CD14-positive monocyte (primary cell): ENCODE measurements around the gene CDC42BPB. TPM values are rescaled to one million over a fixed set of nuclear protein-coding genes. Genes with fewer than 3 reads are reported as not detected.

ENCODE experiments used
- DNase-seq, 3 donors: peaks; one replicate each; pipeline ENCODE4 v3.0.0-alpha.2; 2011 to 2022
- H2AFZ ChIP-seq: 2 replicates; pipeline ENCODE4 v1.6.0; 2012; ENCODE audit warnings: mild to moderate bottlenecking, low read depth, low read length, inconsistent platforms; ENCODE audit not compliant: insufficient read depth, poor library complexity, severe bottlenecking
- H3K27ac ChIP-seq, 2 donors: 1 replicate in 1 of 2; 2 replicates in 1 of 2; pipeline ENCODE4 v1.5.1; 2012 to 2013; ENCODE audit warnings: low read length in 2 of 2, control low read depth in 1 of 2, inconsistent platforms in 1 of 2, low read depth in 1 of 2, mild to moderate bottlenecking in 1 of 2
- H3K27me3 ChIP-seq, 2 donors: one replicate each; pipeline versions ENCODE4 v1.6.0 to v1.6.1; 2011 to 2013; ENCODE audit warnings: low read length in 2 of 2; ENCODE audit not compliant: control insufficient read depth in 2 of 2, insufficient read depth in 2 of 2
- H3K36me3 ChIP-seq, 2 donors: replicated peaks in 1 of 2; 1 replicate in 1 of 2; 2 replicates in 1 of 2; pipeline versions ENCODE4 v1.5.1 to v1.6.1; 2012 to 2013; ENCODE audit warnings: low read length in 2 of 2, control low read depth in 1 of 2, inconsistent platforms in 1 of 2, mild to moderate bottlenecking in 1 of 2; ENCODE audit not compliant: insufficient read depth in 2 of 2, control insufficient read depth in 1 of 2
- H3K4me1 ChIP-seq, 2 donors: 1 replicate in 1 of 2; 2 replicates in 1 of 2; pipeline versions ENCODE4 v1.5.1 to v1.6.1; 2012 to 2013; ENCODE audit warnings: low read length in 2 of 2, control low read depth in 1 of 2, inconsistent platforms in 1 of 2, mild to moderate bottlenecking in 1 of 2, moderate library complexity in 1 of 2; ENCODE audit not compliant: insufficient read depth in 2 of 2, control insufficient read depth in 1 of 2
- H3K4me2 ChIP-seq: replicated peaks from 2 replicates; pipeline ENCODE3; 2012; ENCODE audit warnings: low read length, moderate library complexity, mild to moderate bottlenecking; ENCODE audit not compliant: poor library complexity, severe bottlenecking; ENCODE audit errors: extremely low read depth
- H3K4me3 ChIP-seq, 3 experiments: fragments of 200-600 bp in 1 of 3; sonication (generic) in 1 of 3; replicated peaks in 1 of 3; 1 replicate in 2 of 3; 2 replicates in 1 of 3; pipeline ENCODE4 v1.5.1; 2011 to 2013; ENCODE audit warnings: low read length in 3 of 3, mild to moderate bottlenecking in 3 of 3, control low read depth in 2 of 3, low read depth in 2 of 3, inconsistent platforms in 1 of 3, moderate library complexity in 1 of 3
- H3K79me2 ChIP-seq: 2 replicates; pipeline ENCODE4 v1.6.0; 2012; ENCODE audit warnings: mild to moderate bottlenecking, control low read depth, inconsistent platforms, low read length, moderate library complexity; ENCODE audit not compliant: insufficient read depth
- H3K9ac ChIP-seq: 2 replicates; pipeline ENCODE4 v1.6.0; 2017; ENCODE audit warnings: low read length, mild to moderate bottlenecking; ENCODE audit not compliant: insufficient read depth, poor library complexity, severe bottlenecking
- H3K9me3 ChIP-seq, 2 donors: replicated peaks in 1 of 2; 1 replicate in 1 of 2; 2 replicates in 1 of 2; pipeline versions ENCODE4 v1.5.1 to v1.6.1; 2012 to 2013; ENCODE audit warnings: low read length in 2 of 2, control low read depth in 1 of 2; ENCODE audit not compliant: control insufficient read depth in 1 of 2, insufficient read depth in 1 of 2
- H4K20me1 ChIP-seq: 2 replicates; pipeline ENCODE4 v1.6.0; 2012; ENCODE audit warnings: mild to moderate bottlenecking, low read length, control low read depth, moderate library complexity; ENCODE audit not compliant: insufficient read depth
- H3K27ac Mint-ChIP-seq, 7 donors: one replicate each; pipeline ENCODE4 v1.8.0; 2020; ENCODE audit warnings: mild to moderate bottlenecking in 7 of 7, mixed read lengths in 7 of 7, moderate library complexity in 6 of 7, inconsistent platforms in 2 of 7
- H3K27me3 Mint-ChIP-seq, 3 donors: one replicate each; pipeline ENCODE4 v1.8.0; 2021 to 2022; ENCODE audit warnings: low read depth in 3 of 3, mild to moderate bottlenecking in 3 of 3, mixed read lengths in 3 of 3, moderate library complexity in 3 of 3, inconsistent platforms in 1 of 3
- H3K36me3 Mint-ChIP-seq, 2 donors: one replicate each; pipeline ENCODE4 v1.8.0; 2020; ENCODE audit warnings: mixed read lengths in 2 of 2, inconsistent platforms in 1 of 2, mild to moderate bottlenecking in 1 of 2
- H3K4me1 Mint-ChIP-seq: one replicate; pipeline ENCODE4 v1.8.0; 2020; ENCODE audit warnings: mild to moderate bottlenecking, mixed read lengths
- H3K4me3 Mint-ChIP-seq, 2 donors: one replicate each; pipeline ENCODE4 v1.8.0; 2020; ENCODE audit warnings: mild to moderate bottlenecking in 2 of 2, mixed read lengths in 2 of 2, moderate library complexity in 1 of 2
- H3K9me3 Mint-ChIP-seq, 7 donors: one replicate each; pipeline ENCODE4 v1.8.0; 2020 to 2022; ENCODE audit warnings: mixed read lengths in 7 of 7, mild to moderate bottlenecking in 6 of 7, moderate library complexity in 6 of 7, inconsistent platforms in 2 of 7
- WGBS: methylation state at CpG from one replicate; pipeline ENCODE4 v1.1.5; 2013; ENCODE audit warnings: missing lambda C conversion rate; ENCODE audit not compliant: insufficient coverage; 5-methylcytosine and 5-hydroxymethylcytosine counted together
- intact Hi-C, 2 donors: fragments of 100-400 bp; cut with micrococcal nuclease; formaldehyde crosslinking; loops; one replicate each; pipeline versions ENCODE4 v1.15.0 to v1.15.1; 2023
- polyA plus RNA-seq, 3 donors: library from polyadenylated mRNA; depleted of rRNA in 1 of 3; unstranded in 2 of 3; stranded (reverse) in 1 of 3; fragments of 300-500 nt in 2 of 3; fragments of >200 nt in 1 of 3; fragmentation: Illumina TruSeq in 2 of 3; gene quantifications; 1 replicate in 2 of 3; 2 replicates in 1 of 3; pipeline ENCODE4 v1.2.3, GENCODE V29; 2012 to 2021
- TF ChIP-seq, protein P1 (sequence below): fragments of 200-600 bp; IDR thresholded peaks from one replicate; pipeline ENCODE4 v1.8.0; 2022; ENCODE audit warnings: antibody characterized with exemption, mild to moderate bottlenecking

The CDC42BPB gene
- polyA plus RNA-seq, 3 donors = 0.25 to 19.0 (median 0.60) TPM

DNA sequence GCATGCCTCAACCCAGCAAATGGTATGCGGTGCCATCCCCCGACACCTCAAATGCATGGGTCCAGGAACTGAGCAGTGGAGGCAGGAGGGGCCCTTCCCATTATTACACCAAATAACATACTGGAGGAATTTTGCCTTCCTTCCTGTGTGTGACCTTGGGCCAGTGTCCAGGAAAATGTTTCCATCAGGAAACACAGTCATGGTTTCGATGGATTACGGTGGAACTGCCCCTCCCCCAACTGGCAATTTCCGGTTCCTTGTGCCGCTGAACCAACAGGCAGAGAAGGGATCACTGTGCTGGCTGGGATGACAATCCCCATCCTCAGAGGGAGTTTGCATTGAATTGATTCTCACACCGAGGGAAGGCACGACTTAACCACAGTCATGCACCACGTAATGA is 9.1 kb upstream of the CDC42BPB start:
- Mint-ChIP-seq H3K4me1 (peaks cover 5% of the 10 kb centered on the region), H3K4me3 (no peak overlapping the region), H3K9me3 (peaks cover 0 to 2% (median 0%) of the 10 kb centered on the region in 7 donors), H3K36me3 (no peaks in the 10 kb centered on the region), H3K27ac (no peak overlapping the region), H3K27me3 (peaks cover 17 to 32% (median 25%) of the 10 kb centered on the region in 3 donors)
- Histone ChIP-seq H3K9ac (no peak overlapping the region), H2AFZ (no peak overlapping the region), H3K9me3 (no peaks in the 10 kb centered on the region), H3K36me3 (no peaks in the 10 kb centered on the region), H3K79me2 (no peaks in the 10 kb centered on the region), H3K27ac (no peak overlapping the region), H3K4me1 (no peaks in the 10 kb centered on the region), H3K4me2 (no peak overlapping the region), H3K4me3 (no peak overlapping the region), H3K27me3 (peaks cover 0 to 7% of the 10 kb centered on the region in 2 donors), H4K20me1 (no peaks in the 10 kb centered on the region)
- DNase-seq = no peak
- TF ChIP-seq, protein P1, sequence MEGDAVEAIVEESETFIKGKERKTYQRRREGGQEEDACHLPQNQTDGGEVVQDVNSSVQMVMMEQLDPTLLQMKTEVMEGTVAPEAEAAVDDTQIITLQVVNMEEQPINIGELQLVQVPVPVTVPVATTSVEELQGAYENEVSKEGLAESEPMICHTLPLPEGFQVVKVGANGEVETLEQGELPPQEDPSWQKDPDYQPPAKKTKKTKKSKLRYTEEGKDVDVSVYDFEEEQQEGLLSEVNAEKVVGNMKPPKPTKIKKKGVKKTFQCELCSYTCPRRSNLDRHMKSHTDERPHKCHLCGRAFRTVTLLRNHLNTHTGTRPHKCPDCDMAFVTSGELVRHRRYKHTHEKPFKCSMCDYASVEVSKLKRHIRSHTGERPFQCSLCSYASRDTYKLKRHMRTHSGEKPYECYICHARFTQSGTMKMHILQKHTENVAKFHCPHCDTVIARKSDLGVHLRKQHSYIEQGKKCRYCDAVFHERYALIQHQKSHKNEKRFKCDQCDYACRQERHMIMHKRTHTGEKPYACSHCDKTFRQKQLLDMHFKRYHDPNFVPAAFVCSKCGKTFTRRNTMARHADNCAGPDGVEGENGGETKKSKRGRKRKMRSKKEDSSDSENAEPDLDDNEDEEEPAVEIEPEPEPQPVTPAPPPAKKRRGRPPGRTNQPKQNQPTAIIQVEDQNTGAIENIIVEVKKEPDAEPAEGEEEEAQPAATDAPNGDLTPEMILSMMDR = no peak
- intact Hi-C loops = no loop called here
- WGBS = 64% methylated on average over 7 of the region's 9 CpGs

DNA sequence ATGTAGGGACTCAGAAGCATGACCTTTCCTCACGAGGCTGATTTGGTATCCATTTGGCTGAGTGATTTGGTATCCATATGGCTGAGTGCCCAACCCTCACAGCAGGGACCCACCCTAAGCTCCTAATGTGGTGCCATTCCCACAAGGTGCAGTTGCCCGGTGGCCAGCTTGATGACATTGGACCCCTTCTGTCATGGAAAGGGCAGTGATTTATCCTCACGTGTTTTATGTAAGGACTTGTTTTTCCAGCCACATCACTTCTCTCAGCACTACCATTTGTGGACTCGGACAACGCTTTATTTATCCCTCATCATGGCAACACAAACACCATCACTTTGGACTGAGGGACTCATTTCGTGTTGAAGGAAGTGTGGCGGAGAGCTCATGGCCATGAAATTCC is 8.5 kb upstream of the CDC42BPB start:
- H3K9ac ChIP-seq = no peak overlapping the region
- Mint-ChIP-seq H3K4me3 (no peak overlapping the region), H3K36me3 (no peaks in the 10 kb centered on the region), H3K4me1 (peaks cover 5% of the 10 kb centered on the region), H3K9me3 (peaks cover 0 to 2% (median 0%) of the 10 kb centered on the region in 7 donors), H3K27me3 (peaks cover 19 to 32% (median 28%) of the 10 kb centered on the region in 3 donors), H3K27ac (no peak overlapping the region)
- H3K4me3 ChIP-seq = no peak overlapping the region
- WGBS = 100% methylated on average over 2 of the region's 7 CpGs
- intact Hi-C loops = no loop called here
- peaks cover 0 to 7% of the 10 kb centered on the region in 2 donors for H3K27me3 ChIP-seq
- H4K20me1 ChIP-seq = no peaks in the 10 kb centered on the region
- no peaks in the 10 kb centered on the region for H3K9me3 ChIP-seq
- no peaks in the 10 kb centered on the region for H3K79me2 ChIP-seq
- DNase-seq = no peak
- H3K36me3 ChIP-seq = no peaks in the 10 kb centered on the region
- TF ChIP-seq, protein P1 = no peak
- H3K27ac ChIP-seq = no peak overlapping the region
- no peak overlapping the region for H3K4me2 ChIP-seq
- no peak overlapping the region for H2AFZ ChIP-seq
- no peaks in the 10 kb centered on the region for H3K4me1 ChIP-seq
